HUDEP-2 (cell line): ENCODE measurements around the gene UBE2K.
"Not testable (repeated sequence)": the region's sequence is repeated elsewhere in the genome, so short reads cannot be mapped to it uniquely, and the experiment has no call there.

ENCODE experiments used
- DNase-seq, 76 experiments: peaks; one replicate each; lab custom pipeline; 2025; ENCODE audit not compliant: unreplicated experiment in 76 of 76; lab: John Stamatoyannopoulos, UW

Gene UBE2K

GRCh38 chr4:39721273-39721672 lies 23.3 kb downstream of the UBE2K start:
- not testable (repeated sequence) for DNase-seq

GRCh38 chr4:39721788-39722187 lies 23.9 kb downstream of the UBE2K start:
- DNase-seq = no peak

- DNase-seq = no peak
Observed at GRCh38 chr4:39729557-39729956, 31.6 kb downstream of the UBE2K start.

- no peak for DNase-seq
Observed at GRCh38 chr4:39730072-39730471, 32.1 kb downstream of the UBE2K start.

- no peak for DNase-seq
Observed at GRCh38 chr4:39731908-39732307, 34.0 kb downstream of the UBE2K start.

- DNase-seq = no peak
Observed at GRCh38 chr4:39732728-39733127, 34.8 kb downstream of the UBE2K start.

DNA sequence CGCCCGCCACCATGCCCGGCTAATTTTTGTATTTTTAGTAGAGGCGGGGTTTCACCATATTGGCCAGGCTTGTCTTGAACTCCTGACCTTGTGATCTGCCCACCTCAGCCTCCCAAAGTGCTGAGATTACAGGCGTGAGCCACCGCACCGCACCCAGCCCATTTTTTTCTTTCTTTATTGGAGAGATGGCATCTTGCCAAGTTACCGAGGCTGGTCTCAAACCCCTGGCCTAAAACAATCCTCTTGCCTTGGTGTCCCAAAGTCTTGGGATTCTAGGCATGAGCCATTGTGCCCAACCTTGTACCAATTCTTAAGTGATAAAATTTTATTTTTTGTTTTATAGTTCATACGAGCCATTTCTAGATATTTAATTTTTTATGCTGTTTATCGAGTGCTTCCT lies 41.7 kb downstream of the UBE2K start:
- DNase-seq = not testable (repeated sequence)

DNA sequence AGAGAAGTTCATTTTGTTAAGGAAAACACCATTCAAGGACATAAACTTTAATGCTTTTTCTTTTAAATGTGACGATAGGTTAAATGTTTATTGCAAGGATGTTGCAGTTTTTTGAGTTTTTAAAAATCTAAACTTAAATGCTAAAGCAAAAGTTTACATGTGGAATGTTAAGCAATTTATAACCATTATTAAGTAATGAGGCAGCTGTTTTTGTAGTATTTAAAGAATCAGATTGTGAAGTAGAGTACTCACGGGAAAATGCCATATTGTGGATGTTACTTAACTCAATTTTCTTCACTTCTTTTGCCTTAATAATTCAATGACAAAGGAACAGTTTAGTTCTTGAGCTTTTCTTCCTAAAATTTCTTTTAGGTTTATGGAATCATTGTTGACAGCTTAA lies 43.5 kb downstream of the UBE2K start:
- no peak for DNase-seq

GRCh38 chr4:39745920-39746319 lies 48.0 kb downstream of the UBE2K start:
- no peak for DNase-seq

DNA sequence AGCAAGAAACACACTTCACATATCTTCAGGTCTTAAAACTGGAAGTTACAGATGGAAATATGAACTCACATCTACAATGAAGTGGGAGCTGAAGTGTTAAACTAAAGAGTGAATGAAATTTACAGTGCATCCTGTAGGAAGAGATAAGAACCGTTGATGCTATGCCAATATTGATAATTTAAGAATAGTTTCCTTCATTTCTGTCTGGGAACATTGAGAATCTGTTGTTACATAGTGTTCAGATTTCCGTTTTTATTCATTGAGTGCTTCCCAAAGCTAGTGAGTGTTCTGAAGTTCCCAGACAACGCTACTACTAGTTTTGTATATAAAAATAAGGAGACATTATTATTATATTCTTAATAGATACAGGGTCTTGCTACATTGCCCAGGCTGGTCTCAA lies 52.3 kb downstream of the UBE2K start:
- DNase-seq = no peak

DNA sequence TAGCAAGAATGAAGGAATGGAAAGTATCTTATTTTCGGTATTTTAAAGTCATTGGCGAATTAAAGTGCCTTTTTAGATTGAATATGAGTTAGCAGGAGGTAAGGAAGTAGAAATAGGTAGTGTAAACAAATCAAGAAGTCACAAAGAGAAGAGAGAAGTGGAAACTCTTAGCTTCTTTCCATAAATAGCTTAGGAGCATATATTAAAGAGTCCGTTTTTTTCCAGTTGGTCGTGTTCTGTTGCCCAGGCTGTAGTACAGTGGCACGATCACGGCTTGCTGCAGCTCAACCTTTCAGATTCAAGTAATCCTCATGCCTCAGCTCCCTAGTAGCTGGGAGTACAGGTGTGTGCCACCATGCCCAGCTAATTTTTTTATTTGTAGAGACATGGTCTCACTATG lies 56.4 kb downstream of the UBE2K start:
- no peak for DNase-seq

- DNase-seq = no peak
Observed at GRCh38 chr4:39756159-39756558, 58.2 kb downstream of the UBE2K start.

DNA sequence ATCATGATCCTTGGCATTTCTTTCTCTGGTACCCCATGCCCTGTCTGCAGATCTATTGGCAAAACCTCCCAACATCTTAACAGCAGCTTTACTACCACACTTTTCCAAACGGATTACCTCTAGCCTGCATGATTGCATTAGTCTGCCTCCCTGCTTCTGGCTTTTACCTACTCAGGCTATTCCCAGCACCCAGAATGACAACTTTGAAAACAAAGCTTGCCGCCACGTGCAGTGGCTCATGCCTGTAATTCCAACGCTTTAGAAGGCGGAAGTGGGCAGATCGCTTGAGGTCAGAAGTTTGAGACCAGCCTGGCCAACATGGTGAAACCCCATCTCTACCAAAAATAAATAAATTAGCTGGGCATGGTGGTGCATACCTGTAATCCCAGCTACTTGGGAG lies 60.2 kb downstream of the UBE2K start:
- DNase-seq = no peak

GRCh38 chr4:39759569-39759968 lies 61.6 kb downstream of the UBE2K start:
- DNase-seq = no peak

- DNase-seq = no peak
Observed at GRCh38 chr4:39761005-39761667, 63.2 kb downstream of the UBE2K start.

- DNase-seq = no peak
Observed at GRCh38 chr4:39763714-39764572, 66.0 kb downstream of the UBE2K start.

DNA sequence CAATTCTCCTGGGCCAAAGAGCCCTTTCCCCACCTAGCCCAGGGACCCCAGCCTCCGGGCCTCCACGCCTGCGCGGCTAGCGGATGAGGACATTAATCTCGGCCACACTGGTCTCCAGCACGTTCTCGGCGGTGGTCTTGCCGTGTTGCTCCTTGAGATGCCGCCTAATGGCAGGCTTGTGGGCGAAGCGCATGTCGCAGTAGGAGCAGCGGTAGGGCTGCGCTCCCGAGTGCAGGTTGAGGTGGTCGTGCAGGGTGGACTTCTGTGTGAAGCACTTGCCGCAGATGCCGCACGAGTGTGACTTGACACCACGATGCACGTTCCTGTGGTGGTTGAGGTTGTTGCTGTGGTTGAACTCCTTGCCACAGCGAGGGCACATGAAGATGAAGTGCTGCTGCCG lies 72.1 kb downstream of the UBE2K start:
- DNase-seq = no peak

- DNase-seq = no peak
Observed at GRCh38 chr4:39770471-39770870, 72.5 kb downstream of the UBE2K start.

- DNase-seq = no peak
Observed at GRCh38 chr4:39770969-39771724, 73.2 kb downstream of the UBE2K start.

DNA sequence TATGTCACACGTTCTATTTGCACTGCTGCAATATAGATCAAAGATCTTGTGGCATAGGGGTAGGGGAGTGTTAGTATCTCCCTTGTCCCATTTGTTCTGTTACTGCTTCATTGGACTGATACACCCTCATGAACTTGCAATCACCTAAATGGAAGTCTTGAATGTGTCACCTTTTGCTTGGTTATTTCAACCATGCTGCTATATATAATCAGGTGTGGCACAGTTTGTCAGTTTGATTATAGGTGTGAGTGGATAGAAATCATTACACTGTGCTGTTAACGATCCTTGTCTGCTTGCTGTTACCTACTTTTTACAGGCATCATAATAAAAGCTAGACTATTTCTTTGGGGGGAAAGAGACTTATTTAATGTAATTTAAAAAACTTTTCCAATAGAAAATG lies 84.1 kb downstream of the UBE2K start:
- DNase-seq = not testable (repeated sequence)

- DNase-seq = peak in 1 of 76 experiments; percentile 8
Observed at GRCh38 chr4:39785083-39785482, 87.1 kb downstream of the UBE2K start.
